GM12878 (cell line): Measurements from ENCODE around the gene KIAA0319L. TPM values are rescaled to one million over a fixed set of nuclear protein-coding genes. Genes with fewer than 3 reads are reported as not detected.
"Not testable (repeated sequence)": the region's sequence is repeated elsewhere in the genome, so short reads cannot be mapped to it uniquely, and the experiment has no call there.

Experiments
- ATAC-seq: fragments of 200-7000 bp; cut with Tn5 transposase; 3 replicates; pipeline ENCODE4 v1.9.1; 2020; ENCODE audit warnings: mild to moderate bottlenecking, moderate library complexity
- BruUV-seq: library from RNA; stranded (reverse); fragments of 400-500 nt; replicated peaks from 2 replicates; lab custom pipeline; 2021; lab: Mats Ljungman, UMichigan
- CTCF ChIA-PET: fragments of 300-600 bp; sonication (Branson Sonifier 250); formaldehyde crosslinking; extraction: SDS; loops from one replicate; lab custom pipeline; 2021; ENCODE audit warnings: inconsistent platforms; lab: Yijun Ruan, JAX
- POLR2A ChIA-PET: fragments of 350-600 bp; formaldehyde crosslinking; extraction: SDS; loops from one replicate; lab custom pipeline; 2021; ENCODE audit warnings: inconsistent platforms; lab: Charles Lee
- RAD21 ChIA-PET: fragments of 300-600 bp; sonication (Branson Sonifier 250); formaldehyde crosslinking; loops from one replicate; lab custom pipeline; 2023; ENCODE audit warnings: antibody characterized with exemption; ENCODE audit not compliant: unreplicated experiment; lab: Charles Lee
- SMC1A ChIA-PET: fragments of 300-600 bp; sonication (Branson Sonifier 250); formaldehyde crosslinking; loops from one replicate; lab custom pipeline; 2023; ENCODE audit not compliant: unreplicated experiment, uncharacterized antibody; lab: Charles Lee
- DNase-seq: peaks from one replicate; pipeline ENCODE4 v3.0.0-alpha.2; 2011; ENCODE audit warnings: low read depth, low spot score
- FAIRE-seq: peaks from 3 replicates; lab custom pipeline; 2011; peaks lifted over from hg19 to GRCh38; lab: Jason Lieb, UNC
- H2AFZ ChIP-seq: 2 replicates; pipeline ENCODE4 v1.6.0; 2011; ENCODE audit warnings: low read depth, low read length, control low read depth; ENCODE audit not compliant: control insufficient read depth
- H3K27ac ChIP-seq: 2 replicates; pipeline ENCODE4 v1.5.1; 2011; ENCODE audit warnings: control low read depth; ENCODE audit not compliant: control insufficient read depth, insufficient read depth
- H3K27me3 ChIP-seq, 2 experiments: replicated peaks in 1 of 2; 2 replicates each; pipeline versions ENCODE4 v1.6.0 to v1.6.1; 2011; ENCODE audit warnings: low read length in 1 of 2; ENCODE audit not compliant: control insufficient read depth in 2 of 2, insufficient read depth in 2 of 2
- H3K36me3 ChIP-seq, 2 experiments: 2 replicates each; pipeline ENCODE4 v1.5.1; 2011; ENCODE audit warnings: low read length in 1 of 2; ENCODE audit not compliant: control insufficient read depth in 2 of 2, insufficient read depth in 2 of 2
- H3K4me1 ChIP-seq: 2 replicates; pipeline ENCODE4 v1.6.1; 2011; ENCODE audit warnings: mild to moderate bottlenecking, low read length, moderate library complexity, mixed read lengths; ENCODE audit not compliant: control insufficient read depth, insufficient read depth
- H3K4me2 ChIP-seq: 2 replicates; pipeline ENCODE4 v1.6.0; 2011; ENCODE audit warnings: control low read depth; ENCODE audit not compliant: control insufficient read depth, insufficient read depth
- H3K4me3 ChIP-seq: fragments of 200-600 bp; sonication (generic); 2 replicates; pipeline ENCODE4 v1.5.1; 2016
- H3K79me2 ChIP-seq: 2 replicates; pipeline ENCODE4 v1.6.0; 2011; ENCODE audit warnings: low read length; ENCODE audit not compliant: control insufficient read depth, insufficient read depth
- H3K9ac ChIP-seq: 2 replicates; pipeline ENCODE4 v1.8.0; 2011; ENCODE audit warnings: low read length, control low read depth, mixed read lengths; ENCODE audit not compliant: control insufficient read depth, insufficient read depth
- H3K9me3 ChIP-seq: replicated peaks from 3 replicates; pipeline ENCODE4 v1.5.1; 2011; ENCODE audit warnings: mild to moderate bottlenecking, low read length; ENCODE audit not compliant: control insufficient read depth, insufficient read depth
- H4K20me1 ChIP-seq: 2 replicates; pipeline ENCODE4 v1.6.0; 2011; ENCODE audit not compliant: control insufficient read depth, insufficient read depth
- BHLHE40 ChIP-seq, 2 experiments: fragments of 450-650 bp in 1 of 2; IDR thresholded peaks; 2 replicates each; pipeline ENCODE4 v1.6.1; 2011 to 2017; ENCODE audit warnings: low read depth in 2 of 2, borderline replicate concordance in 1 of 2, improper control_type of control experiment in 1 of 2, low read length in 1 of 2, mild to moderate bottlenecking in 1 of 2
- MEF2B ChIP-seq: fragments of 450-650 bp; IDR thresholded peaks from 2 replicates; pipeline ENCODE4 v1.6.1; 2018; ENCODE audit warnings: mild to moderate bottlenecking, moderate library complexity; ENCODE audit not compliant: partially characterized antibody, poor library complexity, severe bottlenecking
- POLR2AphosphoS5 ChIP-seq: IDR thresholded peaks from 2 replicates; pipeline ENCODE4 v1.6.1; 2011; ENCODE audit warnings: mild to moderate bottlenecking, low read length, inconsistent platforms
- REST ChIP-seq: IDR thresholded peaks from 2 replicates; pipeline ENCODE4 v1.6.1; 2012; ENCODE audit warnings: mild to moderate bottlenecking, low read depth, low read length
- WGBS: methylation state at CpG from one replicate; pipeline ENCODE4 v1.1.6; 2016; ENCODE audit warnings: low lambda C conversion rate; ENCODE audit not compliant: insufficient replicate concordance, insufficient coverage; ENCODE audit errors: missing lambda C conversion rate; 5-methylcytosine and 5-hydroxymethylcytosine counted together
- in situ Hi-C: fragments of 300-500 bp; cut with MboI; formaldehyde crosslinking; loops from 9 replicates; pipeline ENCODE4 v1.14.3; 2018; ENCODE audit warnings: mixed read lengths
- intact Hi-C: fragments of 100-400 bp; cut with micrococcal nuclease; formaldehyde crosslinking; loops from one replicate; pipeline ENCODE4 v1.14.2; 2022; ENCODE audit not compliant: unreplicated experiment
- polyA plus RNA-seq, 11 experiments: library from polyadenylated mRNA; depleted of rRNA in 4 of 11; unstranded in 6 of 11; stranded (reverse) in 5 of 11; fragments of >200 nt; fragmentation: Nextera tagmentation in 4 of 11; fragmentation: Illumina TruSeq in 1 of 11; extraction: Ambion mirVana in 4 of 11; extraction: Trizol in 1 of 11; gene quantifications; 1 replicate in 1 of 11; 2 replicates in 10 of 11; pipeline versions ENCODE4 v1.2.1 to v1.2.3, GENCODE V29; 2011 to 2016; ENCODE audit warnings: inconsistent platforms in 2 of 11, missing spikeins in 2 of 11, low read depth in 1 of 11
- total RNA-seq, 4 experiments: library from RNA; depleted of rRNA in 3 of 4; stranded (reverse); fragments of >200 nt in 3 of 4; fragmentation: Illumina TruSeq in 1 of 4; extraction: Trizol in 1 of 4; gene quantifications; 2 replicates each; pipeline versions ENCODE4 v1.2.1 to v1.2.3, GENCODE V29; 2013 to 2021

The KIAA0319L gene
- total and polyA plus RNA-seq, 10 of the 15 experiments (the other 5 are each of a cell fraction or from before 2014, with no cell fraction given) = 2.6 to 57.8 (median 25.4) TPM

GRCh38 chr1:35577071-35577998 lies 20.1 kb upstream of the KIAA0319L start (continued):
- TF ChIP-seq REST (no peak), BHLHE40 (IDR thresholded peaks at IDR 0.05; ENCODE audit: borderline replicate concordance in 1 of 2, low read depth in 2 of 2, low read length in 1 of 2) (peak in 1 of 2 experiments; percentile 21; a peak in 1 of 4 replicates), POLR2AphosphoS5 (0 out of 2 replicates have a peak, but pooled peaks have one; percentile 18), MEF2B (peak; percentile 15)

GRCh38 chr1:35576766-35577070 lies 19.5 kb upstream of the KIAA0319L start:
- H3K27me3 ChIP-seq, POLR2A ChIA-PET, H3K79me2 ChIP-seq, in situ Hi-C loops, FAIRE-seq, H3K4me3 ChIP-seq, RAD21 ChIA-PET, BruUV-seq, ATAC-seq, SMC1A ChIA-PET, H4K20me1 ChIP-seq, H3K27ac ChIP-seq, H3K9ac ChIP-seq, H3K9me3 ChIP-seq, H3K36me3 ChIP-seq, intact Hi-C loops, DNase-seq: not testable (repeated sequence)
- peak overlapping the region; percentile 93 for H2AFZ ChIP-seq
- peak in 1 of 2 experiments; percentile 75; a peak in 2 of 4 replicates for TF ChIP-seq BHLHE40 (IDR thresholded peaks at IDR 0.05; ENCODE audit: borderline replicate concordance in 1 of 2, low read depth in 2 of 2, low read length in 1 of 2)
- H3K4me2 ChIP-seq = peak overlapping the region; percentile 76
- 80% methylated on average over 18 of the region's 37 CpGs for WGBS
- peaks cover 25% of the 10 kb centered on the region for H3K4me1 ChIP-seq
- CTCF ChIA-PET = interaction anchor here (0.6 to 1.4 kb wide), 2 partner anchors 12 to 139 kb away, joined by 3 to 4 read pairs; no protein-coding TSS in a partner anchor
